GM12878 (cell line): ENCODE data around the gene ARID5B. TPM values are rescaled to one million over a fixed set of nuclear protein-coding genes. Genes with fewer than 3 reads are reported as not detected.

ENCODE experiments used
- DPF2 ChIP-seq: fragments of 450-650 bp; IDR thresholded peaks from 2 replicates; pipeline ENCODE4 v1.6.1; 2017; ENCODE audit warnings: mild to moderate bottlenecking
- E2F8 ChIP-seq: fragments of 450-650 bp; IDR thresholded peaks from 2 replicates; pipeline ENCODE4 v1.6.1; 2018; ENCODE audit warnings: mild to moderate bottlenecking, low read depth, moderate library complexity; ENCODE audit not compliant: partially characterized antibody
- GATAD2B ChIP-seq: fragments of 450-650 bp; conservative IDR thresholded peaks from 2 replicates; pipeline ENCODE4 v1.6.1; 2017; ENCODE audit warnings: low read depth, mild to moderate bottlenecking, moderate library complexity
- IKZF1 ChIP-seq: fragments of 450-650 bp; conservative IDR thresholded peaks from 2 replicates; pipeline ENCODE4 v1.6.1; 2017; ENCODE audit warnings: antibody characterized with exemption, mild to moderate bottlenecking
- IRF4 ChIP-seq: IDR thresholded peaks from 2 replicates; pipeline ENCODE4 v1.6.1; 2011; ENCODE audit warnings: low read depth, low read length
- MTA3 ChIP-seq: IDR thresholded peaks from 2 replicates; pipeline ENCODE4 v1.6.1; 2012; ENCODE audit warnings: low read length, inconsistent platforms, borderline replicate concordance
- NR2C1 ChIP-seq: fragments of 450-650 bp; IDR thresholded peaks from 2 replicates; pipeline ENCODE4 v1.6.1; 2017; ENCODE audit warnings: antibody characterized with exemption, mild to moderate bottlenecking, moderate library complexity
- TBL1XR1 ChIP-seq: IDR thresholded peaks from 2 replicates; pipeline ENCODE4 v1.6.1; 2012; ENCODE audit warnings: low read depth, low read length, improper control_type of control experiment
- TCF3 ChIP-seq: IDR thresholded peaks from 2 replicates; pipeline ENCODE4 v1.6.1; 2012; ENCODE audit warnings: low read depth, mild to moderate bottlenecking, low read length, borderline replicate concordance; ENCODE audit not compliant: insufficient read depth
- ZBTB11 ChIP-seq: fragments of 450-650 bp; formaldehyde crosslinking; IDR thresholded peaks from 2 replicates; pipeline ENCODE4 v1.5.0; 2022; ENCODE audit warnings: mild to moderate bottlenecking, missing genetic modification characterization
- ZBTB4 ChIP-seq: fragments of 450-650 bp; formaldehyde crosslinking; IDR thresholded peaks from 2 replicates; pipeline ENCODE4 v1.4.0; 2022; ENCODE audit warnings: mild to moderate bottlenecking, moderate library complexity
- polyA plus RNA-seq, 11 experiments: library from polyadenylated mRNA; depleted of rRNA in 4 of 11; unstranded in 6 of 11; stranded (reverse) in 5 of 11; fragments of >200 nt; fragmentation: Nextera tagmentation in 4 of 11; fragmentation: Illumina TruSeq in 1 of 11; extraction: Ambion mirVana in 4 of 11; extraction: Trizol in 1 of 11; gene quantifications; 1 replicate in 1 of 11; 2 replicates in 10 of 11; pipeline versions ENCODE4 v1.2.1 to v1.2.3, GENCODE V29; 2011 to 2016; ENCODE audit warnings: inconsistent platforms in 2 of 11, missing spikeins in 2 of 11, low read depth in 1 of 11
- total RNA-seq, 4 experiments: library from RNA; depleted of rRNA in 3 of 4; stranded (reverse); fragments of >200 nt in 3 of 4; fragmentation: Illumina TruSeq in 1 of 4; extraction: Trizol in 1 of 4; gene quantifications; 2 replicates each; pipeline versions ENCODE4 v1.2.1 to v1.2.3, GENCODE V29; 2013 to 2021
- TF ChIP-seq, protein P1 (sequence below): fragments of 450-650 bp; IDR thresholded peaks from 2 replicates; pipeline ENCODE4 v1.6.1; 2017; ENCODE audit warnings: mild to moderate bottlenecking, moderate library complexity
- TF ChIP-seq, protein P2 (sequence below): fragments of 450-650 bp; IDR thresholded peaks from 2 replicates; pipeline ENCODE4 v1.6.1; 2017; ENCODE audit warnings: borderline replicate concordance

ARID5B gene
- total and polyA plus RNA-seq, 10 of the 15 experiments (the other 5 are each of a cell fraction or from before 2014, with no cell fraction given), result 2.7 to 8.5 (median 6.1) TPM

DNA sequence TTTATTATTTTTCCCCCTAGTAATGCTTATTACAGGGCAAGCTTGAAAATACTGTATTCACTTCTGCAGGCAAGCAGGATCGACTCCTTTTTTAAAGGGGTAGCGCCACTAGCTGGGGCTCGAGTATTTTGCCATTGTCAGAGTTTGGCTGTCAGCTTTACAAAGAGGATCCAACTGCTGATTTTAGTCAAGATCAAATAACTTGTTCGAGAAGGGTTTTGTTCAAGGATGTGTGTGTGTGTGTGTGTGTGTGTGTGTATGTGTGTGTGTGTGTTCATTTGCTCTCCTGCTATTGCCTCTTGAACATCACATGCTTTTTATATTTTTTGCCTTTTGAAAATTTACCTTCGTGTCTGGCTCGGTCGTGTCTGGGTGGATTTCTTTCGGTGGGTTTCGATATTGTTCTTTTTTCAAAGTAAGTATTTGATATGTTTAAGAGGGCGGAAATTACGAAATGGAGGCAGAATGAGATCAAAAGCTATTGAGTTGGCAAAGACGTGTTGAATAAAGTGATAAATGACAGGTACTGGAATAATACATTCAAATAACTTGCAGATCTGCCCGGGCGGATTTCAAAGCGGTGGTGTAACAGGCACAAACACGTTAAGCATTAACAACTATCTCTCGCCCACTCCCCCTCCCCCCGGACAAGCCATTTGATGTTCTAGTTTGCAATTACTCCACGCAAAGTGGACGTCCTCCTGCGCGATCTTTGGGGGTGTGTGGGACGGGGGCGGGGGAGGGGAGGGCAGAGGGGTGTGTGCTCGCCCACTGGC, 1.1 kb downstream of the ARID5B start (continued):
- TF ChIP-seq, protein P1, sequence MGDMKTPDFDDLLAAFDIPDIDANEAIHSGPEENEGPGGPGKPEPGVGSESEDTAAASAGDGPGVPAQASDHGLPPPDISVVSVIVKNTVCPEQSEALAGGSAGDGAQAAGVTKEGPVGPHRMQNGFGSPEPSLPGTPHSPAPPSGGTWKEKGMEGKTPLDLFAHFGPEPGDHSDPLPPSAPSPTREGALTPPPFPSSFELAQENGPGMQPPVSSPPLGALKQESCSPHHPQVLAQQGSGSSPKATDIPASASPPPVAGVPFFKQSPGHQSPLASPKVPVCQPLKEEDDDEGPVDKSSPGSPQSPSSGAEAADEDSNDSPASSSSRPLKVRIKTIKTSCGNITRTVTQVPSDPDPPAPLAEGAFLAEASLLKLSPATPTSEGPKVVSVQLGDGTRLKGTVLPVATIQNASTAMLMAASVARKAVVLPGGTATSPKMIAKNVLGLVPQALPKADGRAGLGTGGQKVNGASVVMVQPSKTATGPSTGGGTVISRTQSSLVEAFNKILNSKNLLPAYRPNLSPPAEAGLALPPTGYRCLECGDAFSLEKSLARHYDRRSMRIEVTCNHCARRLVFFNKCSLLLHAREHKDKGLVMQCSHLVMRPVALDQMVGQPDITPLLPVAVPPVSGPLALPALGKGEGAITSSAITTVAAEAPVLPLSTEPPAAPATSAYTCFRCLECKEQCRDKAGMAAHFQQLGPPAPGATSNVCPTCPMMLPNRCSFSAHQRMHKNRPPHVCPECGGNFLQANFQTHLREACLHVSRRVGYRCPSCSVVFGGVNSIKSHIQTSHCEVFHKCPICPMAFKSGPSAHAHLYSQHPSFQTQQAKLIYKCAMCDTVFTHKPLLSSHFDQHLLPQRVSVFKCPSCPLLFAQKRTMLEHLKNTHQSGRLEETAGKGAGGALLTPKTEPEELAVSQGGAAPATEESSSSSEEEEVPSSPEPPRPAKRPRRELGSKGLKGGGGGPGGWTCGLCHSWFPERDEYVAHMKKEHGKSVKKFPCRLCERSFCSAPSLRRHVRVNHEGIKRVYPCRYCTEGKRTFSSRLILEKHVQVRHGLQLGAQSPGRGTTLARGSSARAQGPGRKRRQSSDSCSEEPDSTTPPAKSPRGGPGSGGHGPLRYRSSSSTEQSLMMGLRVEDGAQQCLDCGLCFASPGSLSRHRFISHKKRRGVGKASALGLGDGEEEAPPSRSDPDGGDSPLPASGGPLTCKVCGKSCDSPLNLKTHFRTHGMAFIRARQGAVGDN, result no peak
- TF ChIP-seq, protein P2, sequence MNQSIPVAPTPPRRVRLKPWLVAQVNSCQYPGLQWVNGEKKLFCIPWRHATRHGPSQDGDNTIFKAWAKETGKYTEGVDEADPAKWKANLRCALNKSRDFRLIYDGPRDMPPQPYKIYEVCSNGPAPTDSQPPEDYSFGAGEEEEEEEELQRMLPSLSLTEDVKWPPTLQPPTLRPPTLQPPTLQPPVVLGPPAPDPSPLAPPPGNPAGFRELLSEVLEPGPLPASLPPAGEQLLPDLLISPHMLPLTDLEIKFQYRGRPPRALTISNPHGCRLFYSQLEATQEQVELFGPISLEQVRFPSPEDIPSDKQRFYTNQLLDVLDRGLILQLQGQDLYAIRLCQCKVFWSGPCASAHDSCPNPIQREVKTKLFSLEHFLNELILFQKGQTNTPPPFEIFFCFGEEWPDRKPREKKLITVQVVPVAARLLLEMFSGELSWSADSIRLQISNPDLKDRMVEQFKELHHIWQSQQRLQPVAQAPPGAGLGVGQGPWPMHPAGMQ, result no peak
- TF ChIP-seq ZBTB4 (CRISPR knock-in tag), result no peak
- TF ChIP-seq IRF4, result no peak
- no peak for TF ChIP-seq MTA3
- no peak for TF ChIP-seq ZBTB11 (CRISPR knock-in tag)
- TF ChIP-seq TCF3, result 0 out of 2 replicates have a peak, but pooled peaks have one; percentile 1
- TF ChIP-seq TBL1XR1, result no peak
- TF ChIP-seq E2F8, result no peak
- TF ChIP-seq IKZF1, result no peak
- TF ChIP-seq GATAD2B, result no peak
- TF ChIP-seq DPF2, result no peak
- no peak for TF ChIP-seq NR2C1
